HepG2 (cell line): ENCODE results near the gene MXD1. TPM values are rescaled to one million over a fixed set of nuclear protein-coding genes. Genes with fewer than 3 reads are reported as not detected.

Experiments used
- CHD4 ChIP-seq: fragments of 200-600 bp; sonication (generic); IDR thresholded peaks from 2 replicates; pipeline ENCODE4 v1.7.0; 2017; ENCODE audit warnings: mild to moderate bottlenecking, low read length, borderline replicate concordance
- DMAP1 ChIP-seq: IDR thresholded peaks from 2 replicates; pipeline ENCODE4 v1.6.1; 2016
- DMTF1 ChIP-seq: sonication (generic); formaldehyde crosslinking; IDR thresholded peaks from 2 replicates; pipeline ENCODE4 v1.4.0; 2020; ENCODE audit warnings: mild to moderate bottlenecking, missing genetic modification reagents
- FUBP1 ChIP-seq: sonication (generic); formaldehyde crosslinking; IDR thresholded peaks from 2 replicates; pipeline ENCODE4 v1.5.1; 2020; ENCODE audit warnings: missing genetic modification reagents, mild to moderate bottlenecking, borderline replicate concordance
- GABPB1 ChIP-seq: IDR thresholded peaks from 2 replicates; pipeline ENCODE4 v1.6.1; 2016; ENCODE audit warnings: mild to moderate bottlenecking, missing genetic modification reagents, moderate library complexity, missing compliant biosample characterization
- HMG20B ChIP-seq: conservative IDR thresholded peaks from 2 replicates; pipeline ENCODE4 v1.6.1; 2016; ENCODE audit warnings: missing genetic modification reagents, missing compliant biosample characterization
- HNRNPL ChIP-seq: fragments of 200-400 bp; formaldehyde crosslinking; IDR thresholded peaks from 2 replicates; pipeline ENCODE4 v1.6.1; 2017; ENCODE audit warnings: mild to moderate bottlenecking, low read depth, low read length
- KLF6 ChIP-seq: IDR thresholded peaks from 2 replicates; pipeline ENCODE4 v1.8.0; 2016; ENCODE audit warnings: missing biosample characterization, missing genetic modification reagents
- MTERF4 ChIP-seq: sonication (generic); formaldehyde crosslinking; IDR thresholded peaks from 2 replicates; pipeline ENCODE4 v1.8.0; 2023; ENCODE audit warnings: mild to moderate bottlenecking, missing genetic modification reagents
- NCOA1 ChIP-seq: sonication (generic); formaldehyde crosslinking; IDR thresholded peaks from 2 replicates; pipeline ENCODE4 v1.9.0; 2021; ENCODE audit warnings: missing genetic modification reagents
- NCOA5 ChIP-seq: sonication (generic); formaldehyde crosslinking; IDR thresholded peaks from 2 replicates; pipeline ENCODE4 v1.4.0; 2020; ENCODE audit warnings: missing genetic modification reagents
- POGZ ChIP-seq: sonication (generic); formaldehyde crosslinking; IDR thresholded peaks from 2 replicates; pipeline ENCODE4 v1.4.0; 2020; ENCODE audit warnings: mild to moderate bottlenecking, missing genetic modification reagents
- RARA ChIP-seq: IDR thresholded peaks from 2 replicates; pipeline ENCODE4 v1.6.1; 2016; ENCODE audit warnings: missing genetic modification reagents, missing compliant biosample characterization
- RBM39 ChIP-seq: fragments of 200-400 bp; formaldehyde crosslinking; IDR thresholded peaks from one replicate; pipeline ENCODE4 v1.6.1; 2018; ENCODE audit warnings: antibody characterized with exemption, mild to moderate bottlenecking, low read depth, low read length; ENCODE audit not compliant: poor library complexity, severe bottlenecking
- RCOR2 ChIP-seq: IDR thresholded peaks from 2 replicates; pipeline ENCODE4 v1.6.1; 2016; ENCODE audit warnings: missing biosample characterization, missing genetic modification reagents
- TAF15 ChIP-seq: fragments of 200-400 bp; formaldehyde crosslinking; IDR thresholded peaks from one replicate; pipeline ENCODE4 v1.6.1; 2018; ENCODE audit warnings: mild to moderate bottlenecking, low read depth, low read length; ENCODE audit not compliant: poor library complexity, severe bottlenecking
- XBP1 ChIP-seq: sonication (generic); formaldehyde crosslinking; IDR thresholded peaks from 2 replicates; pipeline ENCODE4 v1.5.0; 2020; ENCODE audit warnings: missing genetic modification reagents
- ZFP41 ChIP-seq: sonication (generic); formaldehyde crosslinking; IDR thresholded peaks from 2 replicates; pipeline ENCODE4 v1.4.0; 2020; ENCODE audit warnings: mild to moderate bottlenecking, missing genetic modification reagents, borderline replicate concordance
- ZMYM2 ChIP-seq: sonication (generic); formaldehyde crosslinking; IDR thresholded peaks from 2 replicates; pipeline ENCODE4 v1.8.0; 2022; ENCODE audit warnings: mild to moderate bottlenecking, missing genetic modification reagents
- ZNF180 ChIP-seq: sonication (generic); formaldehyde crosslinking; IDR thresholded peaks from 2 replicates; pipeline ENCODE4 v1.4.0; 2020; ENCODE audit warnings: low read depth, missing genetic modification reagents, borderline replicate concordance
- ZNF230 ChIP-seq: sonication (generic); formaldehyde crosslinking; IDR thresholded peaks from 2 replicates; pipeline ENCODE4 v1.4.0; 2020; ENCODE audit warnings: mild to moderate bottlenecking, missing genetic modification reagents
- ZNF614 ChIP-seq: IDR thresholded peaks from 2 replicates; pipeline ENCODE4 v1.6.1; 2018; ENCODE audit warnings: missing biosample characterization, missing genetic modification reagents, inconsistent platforms, borderline replicate concordance
- ZNF761 ChIP-seq: sonication (generic); formaldehyde crosslinking; conservative IDR thresholded peaks from 2 replicates; pipeline ENCODE4 v1.4.0; 2020; ENCODE audit warnings: mild to moderate bottlenecking, missing genetic modification reagents
- ZNF883 ChIP-seq: sonication (generic); formaldehyde crosslinking; IDR thresholded peaks from 2 replicates; pipeline ENCODE4 v1.5.1; 2020; ENCODE audit warnings: mild to moderate bottlenecking, missing genetic modification reagents; ENCODE audit errors: not compliant biosample characterization
- ZSCAN31 ChIP-seq: sonication (generic); formaldehyde crosslinking; IDR thresholded peaks from 2 replicates; pipeline ENCODE4 v1.5.0; 2020; ENCODE audit warnings: low read depth, mild to moderate bottlenecking, missing genetic modification reagents
- polyA plus RNA-seq, 8 experiments: library from polyadenylated mRNA; depleted of rRNA in 3 of 8; stranded (reverse) in 7 of 8; unstranded in 1 of 8; fragments of >200 nt; fragmentation: Illumina TruSeq in 4 of 8; extraction: Trizol in 4 of 8; gene quantifications; 2 replicates each; pipeline versions ENCODE4 v1.2.1 to v1.2.3, GENCODE V29; 2011 to 2016; ENCODE audit warnings: low read depth in 4 of 8, missing spikeins in 1 of 8, mixed read lengths in 1 of 8; ENCODE audit not compliant: insufficient read depth in 1 of 8
- total RNA-seq, 5 experiments: library from RNA; depleted of rRNA; stranded (reverse); fragments of >200 nt; fragmentation: Illumina TruSeq; extraction: Trizol; gene quantifications; 2 replicates each; pipeline ENCODE4 v1.2.3, GENCODE V29; 2016; ENCODE audit warnings: low read depth in 1 of 5

The MXD1 gene
- total and polyA plus RNA-seq, 2 of the 13 experiments (the other 11 are each of a cell fraction or from before 2014, with no cell fraction given) = 6.4 to 14.9 TPM

- TF ChIP-seq ZSCAN31 (CRISPR knock-in tag) = no peak; the same call in 1 of the 2 replicates
- no peak for TF ChIP-seq MTERF4 (CRISPR knock-in tag)
- no peak for TF ChIP-seq ZFP41 (CRISPR knock-in tag)
- no peak for TF ChIP-seq HNRNPL
- TF ChIP-seq RBM39 = peak; percentile 11
- no peak for TF ChIP-seq RCOR2 (CRISPR knock-in tag)
- no peak for TF ChIP-seq CHD4
- peak; percentile 50; the same call in 1 of the 2 replicates for TF ChIP-seq GABPB1 (CRISPR knock-in tag)
- TF ChIP-seq KLF6 = no peak
- no peak for TF ChIP-seq DMTF1
- TF ChIP-seq HMG20B (CRISPR knock-in tag) = no peak
- no peak for TF ChIP-seq XBP1 (CRISPR knock-in tag)
- 0 out of 2 replicates have a peak, but pooled peaks have one; percentile 20 for TF ChIP-seq ZNF614 (CRISPR knock-in tag)
- no peak for TF ChIP-seq ZMYM2
- no peak for TF ChIP-seq NCOA1 (CRISPR knock-in tag)
- peak; percentile 50 for TF ChIP-seq ZNF883 (CRISPR knock-in tag)
- no peak for TF ChIP-seq ZNF761 (CRISPR knock-in tag)
- peak; percentile 56; the same call in 1 of the 2 replicates for TF ChIP-seq POGZ (CRISPR knock-in tag)
- no peak for TF ChIP-seq ZNF180 (CRISPR knock-in tag)
- TF ChIP-seq NCOA5 (CRISPR knock-in tag) = no peak
- TF ChIP-seq TAF15 = no peak
- TF ChIP-seq FUBP1 = no peak
- no peak for TF ChIP-seq RARA (CRISPR knock-in tag)
- TF ChIP-seq ZNF230 (CRISPR knock-in tag) = no peak
- TF ChIP-seq DMAP1 (CRISPR knock-in tag) = no peak
These were observed at the start of gene MXD1 (continued) for GRCh38 chr2:69914950-69915945.
